Spleen (tissue), 11 donors: Measurements from ENCODE around the gene RNF26. TPM values are rescaled to one million over a fixed set of nuclear protein-coding genes. Genes with fewer than 3 reads are reported as not detected.
A peak's percentile ranks its signal among the peaks of the same experiment; 100 is the strongest.

Experiments
- DNase-seq: peaks from one replicate; pipeline ENCODE4 v3.0.0-alpha.2; 2020
- H3K27ac ChIP-seq, 8 donors: fragments of 200-600 bp; sonication (generic) in 7 of 8; 1 replicate in 4 of 8; 2 replicates in 4 of 8; pipeline versions ENCODE4 v1.5.0 to v1.8.0; 2016 to 2021; ENCODE audit warnings: inconsistent platforms in 4 of 8, mild to moderate bottlenecking in 4 of 8, moderate library complexity in 1 of 8
- H3K27me3 ChIP-seq, 7 donors: fragments of 200-600 bp; sonication (generic) in 6 of 7; replicated peaks in 1 of 7; 1 replicate in 4 of 7; 2 replicates in 3 of 7; pipeline versions ENCODE4 v1.5.0 to v1.8.0; 2016 to 2021; ENCODE audit warnings: inconsistent platforms in 3 of 7, mild to moderate bottlenecking in 1 of 7
- H3K36me3 ChIP-seq, 6 donors: fragments of 200-600 bp; sonication (generic) in 5 of 6; 1 replicate in 4 of 6; 2 replicates in 2 of 6; pipeline versions ENCODE4 v1.5.0 to v1.8.0; 2016 to 2021; ENCODE audit warnings: inconsistent platforms in 2 of 6
- H3K4me1 ChIP-seq, 6 donors: fragments of 200-600 bp; sonication (generic) in 5 of 6; 1 replicate in 3 of 6; 2 replicates in 3 of 6; pipeline versions ENCODE4 v1.5.0 to v1.8.0; 2016 to 2021; ENCODE audit warnings: inconsistent platforms in 3 of 6
- H3K4me3 ChIP-seq, 8 donors: fragments of 200-600 bp; sonication (generic) in 7 of 8; 1 replicate in 4 of 8; 2 replicates in 4 of 8; pipeline versions ENCODE4 v1.5.0 to v1.8.0; 2016 to 2021; ENCODE audit warnings: inconsistent platforms in 4 of 8, mild to moderate bottlenecking in 4 of 8, moderate library complexity in 2 of 8
- H3K9me3 ChIP-seq, 8 donors: fragments of 200-600 bp; sonication (generic) in 7 of 8; 1 replicate in 4 of 8; 2 replicates in 4 of 8; pipeline versions ENCODE4 v1.5.0 to v1.8.0; 2016 to 2021; ENCODE audit warnings: inconsistent platforms in 4 of 8
- CTCF ChIP-seq, 11 experiments: fragments of 200-600 bp in 7 of 11; fragments of 450-650 bp in 4 of 11; sonication (generic) in 4 of 11; IDR thresholded peaks in 8 of 11; conservative IDR thresholded peaks in 3 of 11; 1 replicate in 7 of 11; 2 replicates in 4 of 11; pipeline versions ENCODE4 v1.4.0 to v1.8.0; 2016 to 2021; ENCODE audit warnings: antibody characterized with exemption in 11 of 11, inconsistent platforms in 4 of 11, mild to moderate bottlenecking in 1 of 11
- POLR2A ChIP-seq, 3 donors: fragments of 450-650 bp; IDR thresholded peaks; one replicate each; pipeline ENCODE4 v1.5.1; 2017; ENCODE audit warnings: antibody characterized with exemption in 3 of 3, mild to moderate bottlenecking in 1 of 3
- POLR2AphosphoS5 ChIP-seq, 3 donors: sonication (generic); formaldehyde crosslinking; IDR thresholded peaks; one replicate each; pipeline ENCODE4 v1.5.1; 2017; ENCODE audit warnings: antibody characterized with exemption in 3 of 3
- WGBS, 5 donors: extraction: QIAGEN DNeasy Blood & Tissue Kit in 3 of 5; methylation state at CpG; one replicate each; pipeline versions ENCODE4 v1.1.5 to v1.1.7; 2013 to 2018; 5-methylcytosine and 5-hydroxymethylcytosine counted together
- intact Hi-C: fragments of 100-400 bp; cut with DNase I; formaldehyde crosslinking; loops from one replicate; pipeline ENCODE4 v1.15.0; 2023; ENCODE audit warnings: low total_unique reads
- polyA plus RNA-seq, 3 donors: library from polyadenylated mRNA; stranded (reverse); fragments of 200-250 nt; gene quantifications; one replicate each; pipeline ENCODE4 v1.2.1, GENCODE V29; 2013
- total RNA-seq, 7 donors: library from RNA; depleted of rRNA in 3 of 7; stranded (reverse); fragments of >200 nt in 3 of 7; fragmentation: NEBNext Ultra II Directional in 4 of 7; extraction: Animal tissue kit (Norgen Biotek cat#: 25700) in 4 of 7; gene quantifications; one replicate each; pipeline versions ENCODE4 v1.1.0 to v1.2.1, GENCODE V29; 2016 to 2021
- donor health status: healthy with polysubstance abuse.
- donor health status: DM: no; HTN: no; CAD: no; lungs with moderate emphysema.
- donor health status: DM: no; HTN: no; CAD: no.
- donor health status: Bipolar disorder and iron deficiency.
- donor health status: healthy.
- donor health status: DM: no; HTN: no; CAD: no.
- donor health status: DM: yes; HTN: yes; CAD: no.

Gene RNF26
- total and polyA plus RNA-seq, 10 donors = 8.6 to 18.2 (median 15.0) TPM

- H3K9me3 ChIP-seq = no peaks in the 10 kb centered on the region
- DNase-seq = no peak
- H3K4me3 ChIP-seq = no peak overlapping the region
- intact Hi-C loops = no loop called here
- H3K27me3 ChIP-seq = no peaks in the 10 kb centered on the region
- H3K36me3 ChIP-seq = peaks cover 7 to 100% (median 66%) of the 10 kb centered on the region in 6 donors
- H3K27ac ChIP-seq = no peak overlapping the region
- 94 to 97% (median 94%) methylated on average over 2 of the region's 2 CpGs for WGBS, 5 donors
- no peaks in the 10 kb centered on the region for H3K4me1 ChIP-seq
- no peak for TF ChIP-seq CTCF (IDR thresholded peaks at IDR 0.05 in 8 of 11, conservative IDR thresholded peaks at IDR 0.05 in 3 of 11)
- no peak for TF ChIP-seq POLR2A (IDR thresholded peaks at IDR 0.05)
- TF ChIP-seq POLR2AphosphoS5 (IDR thresholded peaks at IDR 0.05) = no peak
These were observed 35.6 kb upstream of the RNF26 start for GRCh38 chr11:119298726-119299125.

GRCh38 chr11:119299416-119299815 is 34.9 kb upstream of the RNF26 start:
- Histone ChIP-seq H3K4me3 (no peak overlapping the region), H3K27me3 (no peaks in the 10 kb centered on the region), H3K36me3 (peaks cover 7 to 100% (median 73%) of the 10 kb centered on the region in 6 donors), H3K27ac (no peak overlapping the region), H3K9me3 (no peaks in the 10 kb centered on the region), H3K4me1 (no peaks in the 10 kb centered on the region)
- no peak for DNase-seq
- no peak for TF ChIP-seq CTCF (IDR thresholded peaks at IDR 0.05 in 8 of 11, conservative IDR thresholded peaks at IDR 0.05 in 3 of 11)
- no peak for TF ChIP-seq POLR2AphosphoS5 (IDR thresholded peaks at IDR 0.05)
- no peak for TF ChIP-seq POLR2A (IDR thresholded peaks at IDR 0.05)
- intact Hi-C loops = no loop called here
- 95 to 99% (median 97%) methylated on average over 9 of the region's 9 CpGs for WGBS, 5 donors

GRCh38 chr11:119300198-119300964 is 33.9 kb upstream of the RNF26 start:
- no peak for TF ChIP-seq POLR2AphosphoS5 (IDR thresholded peaks at IDR 0.05)
- no peak for TF ChIP-seq CTCF (IDR thresholded peaks at IDR 0.05 in 8 of 11, conservative IDR thresholded peaks at IDR 0.05 in 3 of 11)
- TF ChIP-seq POLR2A (IDR thresholded peaks at IDR 0.05) = no peak
- no peaks in the 10 kb centered on the region for H3K4me1 ChIP-seq

GRCh38 chr11:119303227-119303718 is 31.1 kb upstream of the RNF26 start:
- peaks cover 7 to 100% (median 70%) of the 10 kb centered on the region in 6 donors for H3K36me3 ChIP-seq
- no peak overlapping the region for H3K27ac ChIP-seq
- intact Hi-C loops = no loop called here
- no peaks in the 10 kb centered on the region for H3K27me3 ChIP-seq
- peaks cover 0 to 14% (median 0%) of the 10 kb centered on the region in 6 donors for H3K4me1 ChIP-seq
- H3K9me3 ChIP-seq = no peaks in the 10 kb centered on the region
- no peak overlapping the region for H3K4me3 ChIP-seq
- TF ChIP-seq POLR2AphosphoS5 (IDR thresholded peaks at IDR 0.05) = no peak
- TF ChIP-seq POLR2A (IDR thresholded peaks at IDR 0.05) = no peak
- TF ChIP-seq CTCF (IDR thresholded peaks at IDR 0.05 in 8 of 11, conservative IDR thresholded peaks at IDR 0.05 in 3 of 11) = no peak
- 91 to 99% (median 94%) methylated on average over 5 of the region's 5 CpGs for WGBS, 5 donors
- no peak for DNase-seq

More at GRCh38 chr11:119300198-119300964, 33.9 kb upstream of the RNF26 start:
- Histone ChIP-seq H3K27ac (peak overlapping the region in 1 of 8 donors; percentile 2), H3K4me3 (no peak overlapping the region), H3K27me3 (no peaks in the 10 kb centered on the region), H3K36me3 (peaks cover 7 to 100% (median 80%) of the 10 kb centered on the region in 6 donors), H3K9me3 (no peaks in the 10 kb centered on the region)
- intact Hi-C loops = no loop called here
- no peak for DNase-seq
- 78 to 92% (median 86%) methylated on average over 3 of the region's 3 CpGs for whole genome bisulfite sequencing, 5 donors
